ENCODE data around the gene C1orf56. TPM values are rescaled to one million over a fixed set of nuclear protein-coding genes. Genes with fewer than 3 reads are reported as not detected.

The C1orf56 gene
- total RNA-seq, 4 donors from 2014 or later, result 0.59 to 8.5 (median 3.8) TPM

GRCh38 chr1:151056149-151056548, 8.6 kb downstream of the C1orf56 start:
- H3K36me3 ChIP-seq, result no peaks in the 10 kb centered on the region
- TF ChIP-seq POLR2A (IDR thresholded peaks at IDR 0.05), result no peak
- TF ChIP-seq CTCF (IDR thresholded peaks at IDR 0.05), result no peak
- no peaks in the 10 kb centered on the region for H3K27me3 ChIP-seq
- peaks cover 0 to 12% of the 10 kb centered on the region in 2 donors for H3K4me1 ChIP-seq
- no peaks in the 10 kb centered on the region for H3K9me3 ChIP-seq
- peak overlapping the region; percentile 2 to 95 for H3K27ac ChIP-seq
- H3K4me3 ChIP-seq, result no peak overlapping the region
- DNase-seq, result no peak
- intact Hi-C loops (cut with DNase I; ENCODE audit: low total_unique reads), result no loop called here

- peak overlapping the region; percentile 88 to 98 for H3K4me3 ChIP-seq
- no peaks in the 10 kb centered on the region for H3K27me3 ChIP-seq
- intact Hi-C loops (cut with DNase I; ENCODE audit: low total_unique reads), result no loop called here
- H3K9me3 ChIP-seq, result no peaks in the 10 kb centered on the region
- DNase-seq, result peak in 1 of 2 donors; percentile 45
- H3K27ac ChIP-seq, result peak overlapping the region; percentile 93 to 95
- no peak for TF ChIP-seq CTCF (IDR thresholded peaks at IDR 0.05)
- TF ChIP-seq POLR2A (IDR thresholded peaks at IDR 0.05), result no peak
- H3K36me3 ChIP-seq, result no peaks in the 10 kb centered on the region
- H3K4me1 ChIP-seq, result peaks cover 0 to 12% of the 10 kb centered on the region in 2 donors
These were observed 11.1 kb downstream of the C1orf56 start for GRCh38 chr1:151058692-151059091.

- Histone ChIP-seq H3K4me3 (peak within 1 kb of the TSS; percentile 88 to 98), H3K36me3 (no peaks in the 10 kb centered on the region), H3K9me3 (no peaks in the 10 kb centered on the region), H3K4me1 (peaks cover 0 to 12% of the 10 kb centered on the region in 2 donors), H3K27me3 (no peaks in the 10 kb centered on the region), H3K27ac (peak within 1 kb of the TSS; percentile 93 to 95)
- intact Hi-C loops (cut with DNase I; ENCODE audit: low total_unique reads), result no loop called here
- peak; percentile 53 to 95 (median 84) for TF ChIP-seq CTCF (IDR thresholded peaks at IDR 0.05)
- TF ChIP-seq POLR2A (IDR thresholded peaks at IDR 0.05), result peak; percentile 67 to 94
- peak; percentile 76 to 82 for DNase-seq
These were observed 11.8 kb downstream of the C1orf56 start, which contains the start of gene CDC42SE1 for GRCh38 chr1:151059109-151060006. CDC42SE1 (minus strand) TSS chr1:151059622; CDS start chr1:151055730, 3,892 bp downstream.

- Histone ChIP-seq H3K9me3 (no peaks in the 10 kb centered on the region), H3K27ac (peak within 1 kb of the TSS; percentile 93 to 95), H3K36me3 (no peaks in the 10 kb centered on the region), H3K4me1 (peaks cover 0 to 12% of the 10 kb centered on the region in 2 donors), H3K27me3 (no peaks in the 10 kb centered on the region), H3K4me3 (peak within 1 kb of the TSS; percentile 88 to 98)
- peak; percentile 68 to 81 for DNase-seq
- TF ChIP-seq CTCF (IDR thresholded peaks at IDR 0.05), result no peak
- peak; percentile 39 to 48 for TF ChIP-seq POLR2A (IDR thresholded peaks at IDR 0.05)
- intact Hi-C loops (cut with DNase I; ENCODE audit: low total_unique reads), result no loop called here
These were observed 12.6 kb downstream of the C1orf56 start, which contains the start of gene MLLT11 for GRCh38 chr1:151060007-151060656. MLLT11 (plus strand) TSS chr1:151060397; CDS start chr1:151067225, 6,828 bp downstream.
